ENCODE results near the gene NDP. TPM values are rescaled to one million over a fixed set of nuclear protein-coding genes. Genes with fewer than 3 reads are reported as not detected.
"Not testable (repeated sequence)": the region's sequence is repeated elsewhere in the genome, so short reads cannot be mapped to it uniquely, and the experiment has no call there.

The NDP gene
- polyA plus RNA-seq, 1 experiment: 0.21 TPM

DNA sequence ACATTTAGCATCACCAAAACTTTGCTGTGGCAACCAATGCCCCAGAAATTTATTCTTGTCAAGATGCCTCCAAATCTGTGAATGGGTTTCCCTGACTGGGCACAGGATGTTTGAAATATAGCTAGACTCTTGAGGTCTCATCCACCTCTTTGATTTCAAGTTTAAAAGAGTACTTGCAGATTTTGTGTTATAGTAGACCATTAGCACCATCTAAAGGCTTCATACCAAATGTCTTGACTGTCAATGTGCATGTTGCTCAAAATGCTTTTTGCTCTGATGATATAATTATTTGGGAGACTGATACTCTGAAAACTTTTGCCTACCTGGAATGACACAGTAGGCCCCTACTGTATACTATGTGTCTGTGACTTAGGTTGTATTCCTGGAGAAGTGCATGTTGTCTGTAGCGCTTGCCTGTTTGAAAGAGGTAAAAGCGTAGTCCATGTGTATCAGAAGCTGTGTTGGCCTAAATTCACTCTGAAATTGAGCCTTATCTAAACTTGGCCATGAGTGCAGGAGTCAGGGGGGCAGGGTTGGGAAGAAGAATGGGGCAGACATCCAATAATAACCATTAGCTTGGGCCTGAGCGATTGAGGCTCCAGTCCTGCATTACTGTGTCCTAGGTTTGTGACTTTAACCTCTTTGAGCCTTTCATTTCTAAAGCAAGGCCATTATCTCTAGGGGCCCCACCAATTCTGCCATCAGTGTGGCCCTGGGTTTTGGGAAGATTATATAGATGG, 33.8 kb downstream of the NDP start:
- CTCF ChIA-PET: interaction anchor here (0.8 to 2.3 kb wide), 3 partner anchors 19 to 590 kb away, joined by 3 to 12 read pairs (median 8); no protein-coding TSS in a partner anchor
- POLR2A ChIA-PET: no interaction called here
- no peak for DNase-seq (ENCODE audit: low read depth, low spot score)
- H3K4me3 ChIP-seq (ENCODE audit: low read depth, low read length): no peak overlapping the region
- H3K27me3 ChIP-seq (ENCODE audit: control insufficient read depth, insufficient read depth, low read length): no peaks in the 10 kb centered on the region
- H3K9me3 ChIP-seq (ENCODE audit: control insufficient read depth, insufficient read depth, low read length): no peaks in the 10 kb centered on the region
- H3K27ac ChIP-seq (ENCODE audit: low read depth, low read length): no peak overlapping the region
- no peak for TF ChIP-seq CTCF (IDR thresholded peaks at IDR 0.05; ENCODE audit: low read depth, low read length)

DNA sequence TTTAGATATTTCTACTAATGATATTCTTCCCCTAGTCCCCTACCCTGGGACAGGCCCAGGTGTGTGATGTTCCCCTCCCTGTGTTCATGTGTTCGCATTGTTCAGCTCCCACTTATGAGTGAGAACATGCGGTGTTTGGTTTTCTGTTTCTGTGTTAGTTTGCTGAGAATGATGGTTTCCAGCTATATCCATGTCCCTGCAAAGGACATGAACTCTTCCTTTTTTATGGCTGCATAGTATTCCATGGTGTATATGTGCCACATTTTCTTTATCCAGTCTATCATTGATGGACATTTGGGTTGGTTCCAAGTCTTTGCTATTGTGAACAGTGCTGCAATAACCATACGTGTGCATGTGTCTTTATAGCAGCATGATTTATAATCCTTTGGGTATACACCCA, 51.2 kb downstream of the NDP start:
- DNase-seq (ENCODE audit: low read depth, low spot score); POLR2A ChIA-PET; H3K27ac ChIP-seq (ENCODE audit: low read depth, low read length); H3K27me3 ChIP-seq (ENCODE audit: control insufficient read depth, insufficient read depth, low read length); H3K4me3 ChIP-seq (ENCODE audit: low read depth, low read length); H3K9me3 ChIP-seq (ENCODE audit: control insufficient read depth, insufficient read depth, low read length); CTCF ChIA-PET: not testable (repeated sequence)

- DNase-seq (ENCODE audit: low read depth, low spot score); H3K27me3 ChIP-seq (ENCODE audit: control insufficient read depth, insufficient read depth, low read length); H3K9me3 ChIP-seq (ENCODE audit: control insufficient read depth, insufficient read depth, low read length); H3K27ac ChIP-seq (ENCODE audit: low read depth, low read length); POLR2A ChIA-PET; H3K4me3 ChIP-seq (ENCODE audit: low read depth, low read length); CTCF ChIA-PET: not testable (repeated sequence)
Observed at GRCh38 chrX:43910772-43911171, 62.4 kb downstream of the NDP start.

GRCh38 chrX:43910012-43910411, 63.2 kb downstream of the NDP start:
- Histone ChIP-seq H3K27ac (ENCODE audit: low read depth, low read length) (no peak overlapping the region), H3K4me3 (ENCODE audit: low read depth, low read length) (no peak overlapping the region), H3K9me3 (ENCODE audit: control insufficient read depth, insufficient read depth, low read length) (no peaks in the 10 kb centered on the region), H3K27me3 (ENCODE audit: control insufficient read depth, insufficient read depth, low read length) (no peaks in the 10 kb centered on the region)
- POLR2A ChIA-PET: no interaction called here
- DNase-seq (ENCODE audit: low read depth, low spot score): no peak
- no peak for TF ChIP-seq CTCF (IDR thresholded peaks at IDR 0.05; ENCODE audit: low read depth, low read length)
- CTCF ChIA-PET: no interaction called here

- POLR2A ChIA-PET: no interaction called here
- CTCF ChIA-PET: no interaction called here
- Histone ChIP-seq H3K27ac (ENCODE audit: low read depth, low read length) (no peak overlapping the region), H3K4me3 (ENCODE audit: low read depth, low read length) (no peak overlapping the region), H3K27me3 (ENCODE audit: control insufficient read depth, insufficient read depth, low read length) (no peaks in the 10 kb centered on the region), H3K9me3 (ENCODE audit: control insufficient read depth, insufficient read depth, low read length) (no peaks in the 10 kb centered on the region)
- no peak for TF ChIP-seq CTCF (IDR thresholded peaks at IDR 0.05; ENCODE audit: low read depth, low read length)
- DNase-seq (ENCODE audit: low read depth, low spot score): no peak
Observed at GRCh38 chrX:43909141-43909540, 64.0 kb downstream of the NDP start.

DNA sequence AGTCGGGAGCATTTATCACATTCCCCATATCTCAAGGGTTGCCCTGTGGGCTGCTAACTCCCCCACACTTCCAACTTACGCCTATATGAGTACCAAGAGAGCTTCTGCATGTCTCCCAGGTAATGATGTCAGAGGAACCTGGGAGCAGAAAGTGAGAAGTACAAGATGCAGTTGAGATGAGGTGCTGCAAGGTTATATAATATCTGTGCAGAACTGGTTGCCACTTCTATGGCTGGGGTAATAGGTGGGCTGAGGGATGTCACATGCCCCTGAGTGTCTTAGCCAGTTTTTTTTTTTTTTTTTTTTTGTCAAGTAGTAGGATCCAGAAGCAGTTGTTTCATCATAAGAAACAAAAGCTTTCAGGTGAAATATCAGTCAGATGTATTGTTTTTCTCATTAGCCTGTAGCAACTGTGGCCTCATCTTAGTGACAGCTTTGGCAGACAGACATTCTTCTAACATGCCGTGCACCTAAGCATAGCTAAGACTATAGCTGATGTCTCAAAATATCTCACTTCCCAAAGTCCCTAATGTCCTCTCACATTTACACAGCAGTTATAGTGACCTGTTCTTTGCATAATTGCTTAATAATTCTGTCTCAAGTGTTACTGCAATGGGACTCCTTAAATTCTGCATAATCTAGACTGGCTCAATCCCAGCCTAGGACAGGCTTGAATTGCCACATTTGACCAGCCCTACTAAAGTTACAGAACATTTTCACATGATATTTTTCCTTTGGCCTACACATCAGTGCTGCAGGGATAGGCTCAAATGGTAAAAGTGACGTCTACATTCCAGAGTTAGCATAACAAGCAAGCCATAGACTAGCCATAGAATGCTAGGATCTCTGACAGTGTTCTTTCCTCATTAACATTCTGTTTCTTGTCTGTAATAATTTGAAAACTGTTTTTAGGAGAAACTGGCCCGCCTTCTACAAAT, 73.0 kb downstream of the NDP start:
- CTCF ChIA-PET: no interaction called here
- H3K9me3 ChIP-seq (ENCODE audit: control insufficient read depth, insufficient read depth, low read length): no peaks in the 10 kb centered on the region

More for the DNA sequence above, 73.0 kb downstream of the NDP start:
- Histone ChIP-seq H3K27ac (ENCODE audit: low read depth, low read length) (no peak overlapping the region), H3K4me3 (ENCODE audit: low read depth, low read length) (no peak overlapping the region), H3K27me3 (ENCODE audit: control insufficient read depth, insufficient read depth, low read length) (no peaks in the 10 kb centered on the region)
- POLR2A ChIA-PET: no interaction called here
- no peak for DNase-seq (ENCODE audit: low read depth, low spot score)
- TF ChIP-seq CTCF (IDR thresholded peaks at IDR 0.05; ENCODE audit: low read depth, low read length): no peak

Measured in AG04450 (cell line).